SK-N-MC (cell line): Measurements from ENCODE around the gene NPIPB4.
"Not testable (repeated sequence)": the region's sequence is repeated elsewhere in the genome, so short reads cannot be mapped to it uniquely, and the experiment has no call there.

Source experiments
- DNase-seq: peaks from one replicate; pipeline ENCODE4 v3.0.0-alpha.2; 2011; ENCODE audit warnings: low read depth, low spot score
- H3K27ac ChIP-seq: fragments of 200-600 bp; sonication (generic); 2 replicates; pipeline ENCODE4 v1.5.1; 2016; ENCODE audit warnings: mixed run types
- H3K36me3 ChIP-seq: fragments of 200-600 bp; sonication (generic); 2 replicates; pipeline ENCODE4 v1.6.1; 2017; ENCODE audit warnings: antibody characterized with exemption, low read length, mixed read lengths; ENCODE audit not compliant: insufficient read depth
- H3K4me3 ChIP-seq: fragments of 200-600 bp; sonication (generic); 2 replicates; pipeline ENCODE4 v1.5.1; 2016
- H3K9ac ChIP-seq: fragments of 200-600 bp; sonication (generic); 2 replicates; pipeline ENCODE4 v1.8.0; 2017; ENCODE audit warnings: mixed run types, mixed read lengths; ENCODE audit not compliant: insufficient read length
- H3K9me3 ChIP-seq: fragments of 200-600 bp; sonication (generic); 2 replicates; pipeline ENCODE4 v1.6.1; 2017; ENCODE audit warnings: low read depth, mild to moderate bottlenecking, antibody characterized with exemption, low read length, moderate library complexity, mixed read lengths
- POLR2AphosphoS5 ChIP-seq: IDR thresholded peaks from 2 replicates; pipeline ENCODE4 v1.6.1; 2012; ENCODE audit warnings: mild to moderate bottlenecking, low read depth, low read length, borderline replicate concordance

Gene NPIPB4

DNA sequence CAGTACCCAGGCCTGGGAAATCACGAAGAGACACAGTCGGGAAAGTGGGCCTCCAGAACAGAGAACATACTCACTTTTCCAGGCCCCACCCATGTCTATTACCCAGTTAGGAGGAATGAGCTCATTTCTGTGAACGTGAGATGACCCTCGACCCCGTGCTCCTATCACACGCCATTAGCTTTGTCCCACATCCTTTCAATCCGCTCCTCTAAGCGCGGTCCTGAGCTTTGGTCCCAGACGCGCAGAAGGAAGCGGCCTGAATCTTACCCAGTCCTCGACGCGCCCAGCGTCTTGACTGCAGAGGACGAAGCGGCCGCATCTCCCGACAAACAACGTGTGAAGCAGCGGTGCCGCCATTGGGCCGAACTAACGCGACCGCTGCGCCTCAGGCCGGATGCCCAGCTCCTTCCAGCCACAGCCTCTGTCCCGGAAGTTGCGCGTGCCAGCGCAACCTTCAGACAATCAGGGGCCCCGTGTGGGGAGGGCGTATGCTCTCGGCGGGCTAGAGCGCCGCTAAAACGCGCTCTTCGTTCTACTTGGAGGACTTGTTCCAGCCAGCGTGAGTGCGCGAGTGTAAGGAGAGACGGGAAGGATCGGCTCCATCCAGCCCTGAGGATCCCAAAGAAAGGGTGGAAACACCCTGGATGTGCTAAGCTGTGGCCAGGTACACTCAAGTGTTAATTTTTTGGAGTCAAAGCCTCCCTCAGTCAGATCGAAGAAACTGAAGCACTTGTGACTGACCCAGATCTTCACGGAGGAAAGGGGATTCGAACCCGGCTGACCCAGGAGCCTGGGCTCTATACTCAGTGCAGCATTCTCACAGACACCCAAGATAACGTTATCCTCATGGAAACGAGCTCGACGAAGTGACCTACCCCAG lies 37.3 kb downstream of the NPIPB4 start:
- H3K4me3 ChIP-seq: peak overlapping the region; percentile 89
- H3K9me3 ChIP-seq, H3K36me3 ChIP-seq: not testable (repeated sequence)
- TF ChIP-seq POLR2AphosphoS5: peak; percentile 80
- peak overlapping the region; percentile 86 for H3K9ac ChIP-seq
- DNase-seq: peak; percentile 34
- peak overlapping the region; percentile 57; the same call in 1 of the 2 replicates for H3K27ac ChIP-seq

DNA sequence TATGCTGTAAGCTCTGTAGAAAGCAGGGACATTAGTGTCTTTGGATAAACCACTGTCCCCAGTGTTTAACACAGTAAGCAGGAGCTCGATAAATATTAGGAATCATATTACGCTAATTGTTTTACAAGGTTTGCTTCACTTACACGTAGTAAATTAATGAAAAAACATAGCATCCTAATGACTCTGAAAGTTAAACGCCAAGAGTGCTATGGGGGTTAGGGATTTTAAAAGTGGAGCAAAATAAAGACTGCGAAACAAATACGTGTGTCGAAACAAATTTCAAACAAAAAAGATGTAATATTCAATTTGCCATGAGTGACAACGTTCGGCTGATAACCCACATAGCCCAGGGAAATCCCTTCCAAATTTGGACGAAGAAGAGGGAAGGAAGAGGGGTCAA lies 37.9 kb downstream of the NPIPB4 start:
- DNase-seq, H3K36me3 ChIP-seq, H3K27ac ChIP-seq, H3K9me3 ChIP-seq: not testable (repeated sequence)
- H3K4me3 ChIP-seq: peak overlapping the region; percentile 89
- peak overlapping the region; percentile 45 for H3K9ac ChIP-seq

DNA sequence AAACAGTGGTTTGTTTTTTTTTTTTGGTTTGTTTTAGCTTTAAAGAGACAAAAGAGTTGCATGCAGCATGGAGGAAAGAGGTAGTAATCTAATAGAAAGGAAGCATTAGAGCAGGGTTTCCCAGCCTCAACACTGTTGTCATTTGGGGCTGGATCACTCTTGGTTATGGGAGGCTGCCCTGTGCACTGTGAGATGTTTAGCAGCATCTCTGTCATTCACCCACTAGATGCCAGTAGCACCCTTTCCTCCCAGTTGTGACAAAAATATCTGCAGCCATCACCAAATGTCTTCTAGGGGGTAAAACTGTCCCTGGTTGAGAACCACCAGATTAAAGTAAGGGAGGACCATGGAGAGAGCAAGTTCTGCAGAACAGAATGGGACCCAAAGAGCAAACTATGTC lies 40.5 kb downstream of the NPIPB4 start:
- not testable (repeated sequence) for H3K9ac ChIP-seq, H3K4me3 ChIP-seq, H3K27ac ChIP-seq, H3K9me3 ChIP-seq, H3K36me3 ChIP-seq, DNase-seq

DNA sequence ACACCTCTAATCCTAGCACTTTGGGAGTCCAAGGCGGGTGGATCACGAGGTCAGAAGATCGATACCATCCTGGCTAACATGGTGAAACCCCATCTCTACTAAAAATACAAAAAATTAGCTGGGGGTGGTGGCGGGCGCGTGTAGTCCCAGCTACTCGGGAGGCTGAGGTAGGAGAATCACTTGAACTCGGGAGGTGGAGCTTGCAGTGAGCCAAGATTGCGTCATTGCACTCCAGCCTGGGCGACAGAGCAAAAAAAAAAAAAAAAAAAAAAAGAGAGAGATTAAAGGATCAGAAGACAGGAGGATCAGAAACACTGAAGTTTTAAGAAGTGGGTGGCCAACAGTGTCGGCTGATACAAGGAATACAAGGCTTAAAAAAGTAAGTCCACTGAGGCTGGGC lies 41.9 kb downstream of the NPIPB4 start:
- H3K9ac ChIP-seq, H3K36me3 ChIP-seq, DNase-seq, H3K4me3 ChIP-seq, H3K9me3 ChIP-seq, H3K27ac ChIP-seq: not testable (repeated sequence)

DNA sequence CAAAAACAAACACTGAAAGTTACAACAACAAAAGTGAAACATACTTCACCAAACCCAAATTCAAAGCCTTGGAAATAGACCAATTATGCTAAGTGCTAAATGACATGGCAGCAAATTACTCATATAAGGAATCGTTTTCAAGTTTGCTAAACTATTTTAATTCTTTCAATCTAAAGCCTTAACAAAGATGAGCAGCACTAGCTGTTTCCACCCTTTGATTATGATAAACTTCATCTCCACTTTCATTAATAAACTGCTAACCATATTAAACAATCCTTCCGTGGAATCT lies 55.2 kb downstream of the NPIPB4 start:
- H3K9me3 ChIP-seq, H3K27ac ChIP-seq, DNase-seq, H3K4me3 ChIP-seq, H3K36me3 ChIP-seq, H3K9ac ChIP-seq: not testable (repeated sequence)

DNA sequence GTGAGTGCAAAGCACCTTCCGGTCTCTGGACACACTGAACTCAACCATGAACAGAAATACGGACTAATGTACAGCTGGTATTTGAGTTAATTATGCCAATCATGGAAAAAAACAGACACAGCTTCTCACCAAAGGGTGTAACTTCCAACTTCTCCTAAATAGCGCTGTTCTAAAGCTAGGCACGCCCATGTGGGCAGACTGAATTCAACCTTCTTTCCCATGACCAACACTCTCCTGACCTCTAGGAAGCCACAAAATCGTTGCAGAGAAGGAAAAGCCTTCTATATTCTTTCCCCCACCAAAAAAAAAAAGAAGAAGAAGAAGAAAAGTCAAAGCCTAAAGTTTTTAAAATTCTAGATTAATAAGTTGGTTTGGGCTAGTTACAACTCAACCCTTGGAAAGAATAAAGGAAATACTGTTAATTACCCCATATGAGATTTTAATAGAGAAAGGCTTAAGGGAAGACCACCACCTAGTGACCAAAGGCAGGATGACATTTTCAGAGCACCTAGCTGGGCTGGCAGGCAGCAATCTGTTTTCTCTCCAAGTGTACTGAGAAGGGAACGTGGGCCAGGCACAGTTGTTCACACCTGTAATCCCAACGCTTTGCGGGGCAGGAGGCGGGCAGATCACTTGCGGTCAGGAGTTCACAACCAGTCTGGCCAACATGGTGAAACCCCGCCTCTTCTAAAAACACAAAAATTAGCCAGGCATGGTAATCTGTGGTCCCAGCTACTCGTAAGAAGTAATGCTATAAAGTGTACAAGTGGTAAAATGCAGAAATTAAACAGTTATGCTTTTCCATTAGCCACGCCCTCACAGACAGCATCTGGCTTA lies 55.8 kb downstream of the NPIPB4 start:
- H3K9ac ChIP-seq, H3K4me3 ChIP-seq, H3K36me3 ChIP-seq, H3K9me3 ChIP-seq, H3K27ac ChIP-seq, DNase-seq: not testable (repeated sequence)

DNA sequence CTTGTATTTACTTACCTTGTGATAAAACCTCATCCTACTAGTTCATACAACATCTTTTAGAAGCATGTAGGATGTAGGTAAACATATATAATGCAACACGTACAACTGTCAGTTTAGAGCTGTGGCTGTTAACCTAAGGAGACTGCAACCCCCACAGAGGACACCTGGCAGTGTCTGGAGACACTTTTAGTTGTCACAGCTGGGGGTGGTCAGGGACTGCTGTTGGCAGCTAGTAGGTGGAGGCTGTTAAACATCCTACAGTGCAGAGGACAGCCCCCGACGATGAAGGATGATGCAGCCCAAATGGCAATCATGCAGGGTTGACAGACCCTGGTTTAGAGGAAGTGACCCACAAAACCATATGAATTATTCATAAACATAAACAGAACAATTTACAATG lies 59.0 kb downstream of the NPIPB4 start:
- H3K36me3 ChIP-seq, H3K9me3 ChIP-seq, DNase-seq, H3K4me3 ChIP-seq, H3K9ac ChIP-seq, H3K27ac ChIP-seq: not testable (repeated sequence)

DNA sequence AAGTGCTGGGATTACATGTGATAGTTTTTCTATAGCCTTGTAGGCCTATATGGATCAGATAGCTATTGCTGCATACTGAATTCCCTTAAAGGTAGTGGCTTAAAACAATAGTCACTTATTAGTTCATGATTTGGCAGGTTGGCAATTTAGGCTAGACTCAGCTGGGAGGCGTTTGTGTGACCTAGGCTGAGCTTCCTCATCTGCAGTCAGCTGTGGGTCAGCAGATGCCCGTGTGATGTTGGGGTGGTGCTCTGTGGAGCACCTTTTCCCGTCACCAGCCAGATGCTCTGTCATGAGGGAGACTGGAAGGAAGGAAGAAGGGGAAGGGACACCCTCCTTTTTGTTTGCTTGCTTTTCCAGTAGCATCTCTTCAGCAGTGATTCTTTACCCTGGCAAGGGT lies 64.2 kb downstream of the NPIPB4 start:
- not testable (repeated sequence) for H3K27ac ChIP-seq, H3K9ac ChIP-seq, DNase-seq, H3K4me3 ChIP-seq, H3K36me3 ChIP-seq, H3K9me3 ChIP-seq

DNA sequence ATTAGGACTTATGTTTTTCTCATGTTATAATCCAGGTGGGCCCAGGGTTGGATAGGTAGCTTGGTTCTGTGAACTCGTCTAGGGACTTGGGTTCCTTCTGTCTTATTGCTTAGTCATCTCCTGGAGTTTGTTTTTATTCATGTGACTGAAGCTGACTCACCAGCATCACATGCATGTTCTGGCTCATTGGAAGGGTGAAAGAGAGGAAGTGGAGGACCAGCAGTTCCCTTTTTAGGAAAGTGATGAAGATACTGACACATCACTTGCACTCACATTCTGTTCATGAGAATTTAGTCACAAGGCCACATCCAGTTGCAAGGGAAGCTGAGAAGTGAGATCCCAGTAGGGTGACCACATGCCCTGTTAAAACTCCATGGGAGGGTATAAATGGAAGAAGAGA lies 67.0 kb downstream of the NPIPB4 start:
- DNase-seq, H3K4me3 ChIP-seq, H3K27ac ChIP-seq, H3K9ac ChIP-seq, H3K36me3 ChIP-seq, H3K9me3 ChIP-seq: not testable (repeated sequence)
